Panc1 (cell line): Measurements from ENCODE around the gene MLYCD. TPM values are rescaled to one million over a fixed set of nuclear protein-coding genes. Genes with fewer than 3 reads are reported as not detected.

ENCODE experiments used
- ATAC-seq: fragments of 200-7000 bp; cut with Tn5 transposase; 2 replicates; pipeline ENCODE4 v1.9.1; 2020; ENCODE audit warnings: mild to moderate bottlenecking, moderate library complexity
- BruUV-seq: library from RNA; stranded (reverse); fragments of 400-500 nt; replicated peaks from 2 replicates; lab custom pipeline; 2021; lab: Mats Ljungman, UMichigan
- CTCF ChIA-PET: fragments of 300-600 bp; sonication (Branson Sonifier 250); formaldehyde crosslinking; loops from one replicate; lab custom pipeline; 2022; ENCODE audit warnings: antibody characterized with exemption; lab: Charles Lee
- POLR2A ChIA-PET: fragments of 300-600 bp; sonication (Branson Sonifier 250); formaldehyde crosslinking; loops from one replicate; lab custom pipeline; 2022; ENCODE audit warnings: antibody characterized with exemption; lab: Charles Lee
- DNase-seq: peaks from one replicate; pipeline ENCODE4 v3.0.0-alpha.2; 2010; ENCODE audit warnings: low read depth, low spot score
- H3K27ac ChIP-seq: 2 replicates; pipeline ENCODE4 v1.5.1; 2011; ENCODE audit warnings: mild to moderate bottlenecking, low read length, inconsistent platforms
- H3K27me3 ChIP-seq: fragments of 200-500 bp; sonication (Bioruptor generic); 2 replicates; pipeline ENCODE4 v1.6.0; 2014; ENCODE audit warnings: low read length, inconsistent platforms; ENCODE audit not compliant: control insufficient read depth, insufficient read depth
- H3K36me3 ChIP-seq: fragments of 200-500 bp; sonication (Bioruptor generic); 2 replicates; pipeline ENCODE4 v1.5.1; 2014; ENCODE audit warnings: inconsistent platforms, mild to moderate bottlenecking, low read length, moderate library complexity; ENCODE audit not compliant: control insufficient read depth, insufficient read depth
- H3K4me1 ChIP-seq: 2 replicates; pipeline ENCODE4 v1.5.1; 2011; ENCODE audit warnings: inconsistent platforms, mild to moderate bottlenecking, low read length, moderate library complexity; ENCODE audit not compliant: control insufficient read depth, insufficient read depth
- H3K4me3 ChIP-seq, 2 experiments: 2 replicates each; pipeline ENCODE4 v1.5.1; 2011 to 2012; ENCODE audit warnings: low read depth in 2 of 2, low read length in 2 of 2, mild to moderate bottlenecking in 2 of 2, inconsistent platforms in 1 of 2, moderate library complexity in 1 of 2
- H3K9me3 ChIP-seq: fragments of 200-500 bp; sonication (Bioruptor generic); 2 replicates; pipeline ENCODE4 v1.5.1; 2014; ENCODE audit warnings: low read depth, mild to moderate bottlenecking, inconsistent platforms, low read length, moderate library complexity; ENCODE audit not compliant: control insufficient read depth, insufficient read depth
- CTCF ChIP-seq: fragments of 450-650 bp; IDR thresholded peaks from 2 replicates; pipeline ENCODE4 v1.5.1; 2017; ENCODE audit warnings: mild to moderate bottlenecking
- POLR2AphosphoS5 ChIP-seq: IDR thresholded peaks from 2 replicates; pipeline ENCODE4 v1.6.1; 2012; ENCODE audit warnings: mild to moderate bottlenecking, low read depth, low read length, moderate library complexity
- REST ChIP-seq, 2 experiments: IDR thresholded peaks; 2 replicates each; pipeline ENCODE4 v1.6.1; 2011 to 2012; ENCODE audit warnings: low read depth in 2 of 2, control low read depth in 1 of 2, low read length in 1 of 2, mild to moderate bottlenecking in 1 of 2, moderate library complexity in 1 of 2; ENCODE audit not compliant: insufficient read depth in 1 of 2
- SIN3A ChIP-seq: IDR thresholded peaks from 2 replicates; pipeline ENCODE4 v1.6.1; 2012; ENCODE audit warnings: low read depth, mild to moderate bottlenecking, low read length, moderate library complexity, borderline replicate concordance; ENCODE audit not compliant: insufficient read depth
- TCF7L2 ChIP-seq: IDR thresholded peaks from 2 replicates; pipeline ENCODE4 v1.6.1; 2011; ENCODE audit warnings: mild to moderate bottlenecking, low read depth, low read length, inconsistent platforms
- in situ Hi-C: cut with HindIII; loops from 2 replicates; pipeline ENCODE4 v1.10.0; 2016; ENCODE audit warnings: low sequenced_read_pairs, low pct_unique_long_range_greater_than_20kb
- intact Hi-C: fragments of 100-400 bp; cut with micrococcal nuclease; formaldehyde crosslinking; loops from one replicate; pipeline ENCODE4 v1.10.0; 2022; ENCODE audit not compliant: unreplicated experiment
- total RNA-seq: library from RNA; stranded (reverse); gene quantifications from one replicate; pipeline ENCODE4 v1.2.1, GENCODE V29; 2021; ENCODE audit not compliant: unreplicated experiment

MLYCD gene
- total RNA-seq, 1 experiment from 2014 or later = 2.2 TPM

- Histone ChIP-seq H3K4me1 (no peaks in the 10 kb centered on the region), H3K36me3 (no peaks in the 10 kb centered on the region), H3K4me3 (no peak overlapping the region), H3K27ac (no peak overlapping the region), H3K27me3 (no peaks in the 10 kb centered on the region; the same call in 1 of the 2 replicates), H3K9me3 (no peaks in the 10 kb centered on the region)
- CTCF ChIA-PET = no interaction called here
- in situ Hi-C loops (no loop called here), intact Hi-C loops (no loop called here)
- ATAC-seq (no peak), DNase-seq (no peak)
- TF ChIP-seq TCF7L2 (no peak), CTCF (no peak), REST (IDR thresholded peaks at IDR 0.05; ENCODE audit: insufficient read depth in 1 of 2, low read depth in 2 of 2, low read length in 1 of 2) (no peak), POLR2AphosphoS5 (no peak), SIN3A (no peak)
- POLR2A ChIA-PET = no interaction called here
- BruUV-seq = no TSS peak
Observed at GRCh38 chr16:83882163-83882885, 16.6 kb upstream of the MLYCD start.

GRCh38 chr16:83886199-83886971 is 12.5 kb upstream of the MLYCD start:
- no TSS peak for BruUV-seq
- Histone ChIP-seq H3K9me3 (no peaks in the 10 kb centered on the region), H3K27me3 (no peaks in the 10 kb centered on the region), H3K27ac (no peak overlapping the region), H3K4me1 (no peaks in the 10 kb centered on the region), H3K4me3 (no peak overlapping the region), H3K36me3 (no peaks in the 10 kb centered on the region)
- intact Hi-C loops (no loop called here), in situ Hi-C loops (no loop called here)
- ChIA-PET CTCF (no interaction called here), POLR2A (no interaction called here)
- TF ChIP-seq POLR2AphosphoS5 (no peak), CTCF (no peak), SIN3A (no peak), REST (IDR thresholded peaks at IDR 0.05; ENCODE audit: insufficient read depth in 1 of 2, low read depth in 2 of 2, low read length in 1 of 2) (no peak), TCF7L2 (no peak)
- DNase-seq (no peak), ATAC-seq (no peak)
